Hematopoietic multipotent progenitor cell treated with erythropoietin and hydrocortisone succinate and interleukin-3 and kit ligand, for 17 days (in vitro differentiated cells): Measurements from ENCODE around the gene SELENOW.

Experiments
- DNase-seq: peaks from one replicate; pipeline ENCODE4 v3.0.0-alpha.2; 2015; ENCODE audit warnings: low spot score

SELENOW gene

GRCh38 chr19:47824396-47824795, 45.9 kb downstream of the SELENOW start:
- DNase-seq: no peak

- no peak for DNase-seq
Measured at GRCh38 chr19:47826800-47827199, 48.3 kb downstream of the SELENOW start.

- DNase-seq: no peak
Measured at GRCh38 chr19:47832723-47833122, 54.2 kb downstream of the SELENOW start.
